WI38 (cell line): ENCODE results near the gene ANO4.

Source experiments
- H3K4me3 ChIP-seq: 2 replicates; pipeline ENCODE4 v1.5.1; 2011; ENCODE audit warnings: low read depth, mild to moderate bottlenecking, control low read depth, low read length
- TF ChIP-seq, protein P1 (sequence below): IDR thresholded peaks from 2 replicates; pipeline ENCODE4 v1.5.1; 2012; ENCODE audit warnings: low read depth, mild to moderate bottlenecking, control low read depth, low read length

Gene ANO4

DNA sequence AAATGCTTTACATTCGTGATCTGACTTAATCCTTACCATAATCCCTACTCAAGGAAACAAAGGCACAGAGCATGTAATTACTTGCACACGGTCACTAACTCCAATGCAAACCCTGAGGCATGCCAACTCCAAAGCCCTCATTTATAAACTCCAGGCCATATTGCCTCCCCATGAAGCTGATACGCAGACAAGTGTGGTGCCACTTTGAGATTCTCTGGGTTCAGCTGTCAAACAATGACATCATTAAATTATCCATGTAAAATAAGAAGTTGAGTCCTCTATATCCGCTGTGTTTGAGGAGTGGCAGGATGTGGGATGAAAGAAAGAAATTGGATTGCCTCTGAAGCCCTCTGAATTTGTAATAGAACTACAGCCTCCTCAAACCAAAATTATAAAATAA lies 62.8 kb downstream of the ANO4 start:
- TF ChIP-seq, protein P1, sequence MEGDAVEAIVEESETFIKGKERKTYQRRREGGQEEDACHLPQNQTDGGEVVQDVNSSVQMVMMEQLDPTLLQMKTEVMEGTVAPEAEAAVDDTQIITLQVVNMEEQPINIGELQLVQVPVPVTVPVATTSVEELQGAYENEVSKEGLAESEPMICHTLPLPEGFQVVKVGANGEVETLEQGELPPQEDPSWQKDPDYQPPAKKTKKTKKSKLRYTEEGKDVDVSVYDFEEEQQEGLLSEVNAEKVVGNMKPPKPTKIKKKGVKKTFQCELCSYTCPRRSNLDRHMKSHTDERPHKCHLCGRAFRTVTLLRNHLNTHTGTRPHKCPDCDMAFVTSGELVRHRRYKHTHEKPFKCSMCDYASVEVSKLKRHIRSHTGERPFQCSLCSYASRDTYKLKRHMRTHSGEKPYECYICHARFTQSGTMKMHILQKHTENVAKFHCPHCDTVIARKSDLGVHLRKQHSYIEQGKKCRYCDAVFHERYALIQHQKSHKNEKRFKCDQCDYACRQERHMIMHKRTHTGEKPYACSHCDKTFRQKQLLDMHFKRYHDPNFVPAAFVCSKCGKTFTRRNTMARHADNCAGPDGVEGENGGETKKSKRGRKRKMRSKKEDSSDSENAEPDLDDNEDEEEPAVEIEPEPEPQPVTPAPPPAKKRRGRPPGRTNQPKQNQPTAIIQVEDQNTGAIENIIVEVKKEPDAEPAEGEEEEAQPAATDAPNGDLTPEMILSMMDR, result no peak
- no peak overlapping the region for H3K4me3 ChIP-seq

GRCh38 chr12:100857971-100858370 lies 63.4 kb downstream of the ANO4 start:
- H3K4me3 ChIP-seq, result no peak overlapping the region
- TF ChIP-seq, protein P1, result no peak

- no peak overlapping the region for H3K4me3 ChIP-seq
- TF ChIP-seq, protein P1, result no peak
Measured at GRCh38 chr12:100858656-100859055, 64.1 kb downstream of the ANO4 start.

- TF ChIP-seq, protein P1, result no peak
- H3K4me3 ChIP-seq, result no peak overlapping the region
Measured at GRCh38 chr12:100859063-100859627, 64.6 kb downstream of the ANO4 start.

- H3K4me3 ChIP-seq, result no peak overlapping the region
- TF ChIP-seq, protein P1, result no peak
Measured at GRCh38 chr12:100860611-100861010, 66.0 kb downstream of the ANO4 start.

DNA sequence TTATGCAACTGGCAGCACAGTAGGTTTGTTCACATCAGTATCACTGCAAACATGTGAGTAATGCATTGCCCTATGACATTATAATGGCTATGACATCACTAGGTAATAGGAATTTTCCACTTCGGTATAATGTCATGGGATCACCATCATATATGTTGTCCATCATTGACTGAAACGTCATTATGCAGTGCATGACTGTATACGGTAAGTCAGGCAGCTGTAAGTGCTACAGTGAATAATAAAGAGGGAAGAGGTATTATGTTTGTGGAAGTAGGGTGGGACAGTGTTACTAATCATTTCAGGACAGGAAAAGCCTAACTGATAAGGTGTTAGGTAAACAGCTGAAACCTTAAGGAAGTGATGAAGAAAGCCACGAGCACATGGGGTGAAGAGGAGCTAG lies 68.1 kb downstream of the ANO4 start:
- TF ChIP-seq, protein P1, result no peak

GRCh38 chr12:100864366-100864765 lies 69.8 kb downstream of the ANO4 start:
- TF ChIP-seq, protein P1, result no peak
- no peak overlapping the region for H3K4me3 ChIP-seq

More for the DNA sequence above, 68.1 kb downstream of the ANO4 start:
- H3K4me3 ChIP-seq, result no peak overlapping the region
